Activated B cell treated with CpG ODN at 0.5 μM for 24 hours (primary cell): ENCODE data around the gene MARCO. TPM values are rescaled to one million over a fixed set of nuclear protein-coding genes. Genes with fewer than 3 reads are reported as not detected.
"Not testable (repeated sequence)": the region's sequence is repeated elsewhere in the genome, so short reads cannot be mapped to it uniquely, and the experiment has no call there.

Experiments
- ATAC-seq: fragments of 200-7000 bp; cut with Tn5 transposase; one replicate; pipeline ENCODE4 v1.10.0; 2021; ENCODE audit warnings: low read depth, mild to moderate bottlenecking, moderate library complexity
- CTCF ChIA-PET: fragments of 350-600 bp; sonication (Branson Sonifier 250); formaldehyde crosslinking; loops from one replicate; lab custom pipeline; 2021; ENCODE audit warnings: antibody characterized with exemption; lab: Charles Lee
- POLR2A ChIA-PET: fragments of 350-600 bp; sonication (Branson Sonifier 250); formaldehyde crosslinking; loops from one replicate; lab custom pipeline; 2021; ENCODE audit warnings: antibody characterized with exemption; lab: Charles Lee
- DNase-seq: peaks from one replicate; pipeline ENCODE4 v3.0.0; 2022
- H3K27ac Mint-ChIP-seq: one replicate; pipeline ENCODE4 v1.8.0; 2020; ENCODE audit warnings: mixed read lengths
- H3K27me3 Mint-ChIP-seq: one replicate; pipeline ENCODE4 v1.8.0; 2021; ENCODE audit warnings: mixed read lengths
- H3K36me3 Mint-ChIP-seq: one replicate; pipeline ENCODE4 v1.8.0; 2021; ENCODE audit warnings: low read depth, mixed read lengths
- H3K4me1 Mint-ChIP-seq: one replicate; pipeline ENCODE4 v1.8.0; 2021; ENCODE audit warnings: mixed read lengths
- H3K4me3 Mint-ChIP-seq: one replicate; pipeline ENCODE4 v1.8.0; 2020; ENCODE audit warnings: mild to moderate bottlenecking, mixed read lengths
- H3K9me3 Mint-ChIP-seq: one replicate; pipeline ENCODE4 v1.8.0; 2020; ENCODE audit warnings: mixed read lengths
- intact Hi-C: fragments of 100-400 bp; cut with micrococcal nuclease; formaldehyde crosslinking; loops from one replicate; pipeline ENCODE4 v1.15.1; 2024
- total RNA-seq: library from RNA; stranded (reverse); gene quantifications from 2 replicates; pipeline ENCODE4 v1.2.3, GENCODE V29; 2022
- TF ChIP-seq, protein P1 (sequence below): fragments of 200-600 bp; IDR thresholded peaks from one replicate; pipeline ENCODE4 v1.8.0; 2022; ENCODE audit warnings: antibody characterized with exemption, mild to moderate bottlenecking

The MARCO gene
- total RNA-seq, 1 donor from 2014 or later = not detected

GRCh38 chr2:119025762-119026351 lies 83.9 kb downstream of the MARCO start:
- CTCF ChIA-PET = no interaction called here
- no peak for DNase-seq

DNA sequence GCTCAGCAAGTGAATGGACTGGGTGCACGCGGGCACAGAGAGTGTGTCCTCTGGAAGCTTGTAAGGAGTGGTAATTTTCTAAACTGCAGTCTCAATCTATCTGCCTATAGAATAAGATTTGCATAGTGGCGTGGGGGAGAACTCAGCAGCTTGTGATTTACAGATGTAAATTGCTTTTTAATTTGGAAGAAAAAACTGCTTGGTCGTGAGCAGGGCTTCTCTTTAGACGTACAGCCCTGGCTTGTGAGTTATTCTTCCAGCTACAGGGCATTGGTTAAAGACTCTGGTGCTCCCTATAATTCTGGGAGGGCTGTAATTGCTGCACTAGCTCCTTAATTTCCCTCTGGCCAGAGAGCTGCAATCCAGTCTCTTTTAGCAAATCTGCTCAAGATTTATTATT lies 84.9 kb downstream of the MARCO start:
- CTCF ChIA-PET = no interaction called here
- H3K27ac Mint-ChIP-seq = no peak overlapping the region
- intact Hi-C loops = no loop called here
- ATAC-seq (no peak), DNase-seq (no peak)
- POLR2A ChIA-PET = no interaction called here
- H3K4me1 Mint-ChIP-seq = no peaks in the 10 kb centered on the region
- TF ChIP-seq, protein P1, sequence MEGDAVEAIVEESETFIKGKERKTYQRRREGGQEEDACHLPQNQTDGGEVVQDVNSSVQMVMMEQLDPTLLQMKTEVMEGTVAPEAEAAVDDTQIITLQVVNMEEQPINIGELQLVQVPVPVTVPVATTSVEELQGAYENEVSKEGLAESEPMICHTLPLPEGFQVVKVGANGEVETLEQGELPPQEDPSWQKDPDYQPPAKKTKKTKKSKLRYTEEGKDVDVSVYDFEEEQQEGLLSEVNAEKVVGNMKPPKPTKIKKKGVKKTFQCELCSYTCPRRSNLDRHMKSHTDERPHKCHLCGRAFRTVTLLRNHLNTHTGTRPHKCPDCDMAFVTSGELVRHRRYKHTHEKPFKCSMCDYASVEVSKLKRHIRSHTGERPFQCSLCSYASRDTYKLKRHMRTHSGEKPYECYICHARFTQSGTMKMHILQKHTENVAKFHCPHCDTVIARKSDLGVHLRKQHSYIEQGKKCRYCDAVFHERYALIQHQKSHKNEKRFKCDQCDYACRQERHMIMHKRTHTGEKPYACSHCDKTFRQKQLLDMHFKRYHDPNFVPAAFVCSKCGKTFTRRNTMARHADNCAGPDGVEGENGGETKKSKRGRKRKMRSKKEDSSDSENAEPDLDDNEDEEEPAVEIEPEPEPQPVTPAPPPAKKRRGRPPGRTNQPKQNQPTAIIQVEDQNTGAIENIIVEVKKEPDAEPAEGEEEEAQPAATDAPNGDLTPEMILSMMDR = no peak
- no peak overlapping the region for H3K4me3 Mint-ChIP-seq
- H3K36me3 Mint-ChIP-seq = no peaks in the 10 kb centered on the region
- H3K27me3 Mint-ChIP-seq = peaks cover 4% of the 10 kb centered on the region
- H3K9me3 Mint-ChIP-seq = no peaks in the 10 kb centered on the region

More at GRCh38 chr2:119025762-119026351, 83.9 kb downstream of the MARCO start:
- POLR2A ChIA-PET = no interaction called here
- H3K9me3 Mint-ChIP-seq = no peaks in the 10 kb centered on the region
- H3K27me3 Mint-ChIP-seq = peaks cover 4% of the 10 kb centered on the region
- intact Hi-C loops = no loop called here
- no peak overlapping the region for H3K27ac Mint-ChIP-seq
- ATAC-seq = no peak
- H3K4me3 Mint-ChIP-seq = no peak overlapping the region
- TF ChIP-seq, protein P1 = no peak
- no peaks in the 10 kb centered on the region for H3K36me3 Mint-ChIP-seq
- H3K4me1 Mint-ChIP-seq = no peaks in the 10 kb centered on the region

GRCh38 chr2:119028327-119029174 lies 86.6 kb downstream of the MARCO start:
- H3K4me3 Mint-ChIP-seq = no peak overlapping the region
- no peak overlapping the region for H3K27ac Mint-ChIP-seq
- H3K27me3 Mint-ChIP-seq = peaks cover 4% of the 10 kb centered on the region
- H3K9me3 Mint-ChIP-seq = peaks cover 1% of the 10 kb centered on the region
- intact Hi-C loops = no loop called here
- POLR2A ChIA-PET = no interaction called here
- no peaks in the 10 kb centered on the region for H3K4me1 Mint-ChIP-seq
- DNase-seq (no peak), ATAC-seq (no peak)
- CTCF ChIA-PET = no interaction called here
- no peaks in the 10 kb centered on the region for H3K36me3 Mint-ChIP-seq
- TF ChIP-seq, protein P1 = no peak

- ATAC-seq = no peak
- H3K4me1 Mint-ChIP-seq = no peaks in the 10 kb centered on the region
- POLR2A ChIA-PET = no interaction called here
- peaks cover 7% of the 10 kb centered on the region for H3K9me3 Mint-ChIP-seq
- H3K36me3 Mint-ChIP-seq = no peaks in the 10 kb centered on the region
- DNase-seq = no peak
- no peak overlapping the region for H3K4me3 Mint-ChIP-seq
- no peak overlapping the region for H3K27ac Mint-ChIP-seq
- peaks cover 4% of the 10 kb centered on the region for H3K27me3 Mint-ChIP-seq
- intact Hi-C loops = no loop called here
- CTCF ChIA-PET = no interaction called here
- TF ChIP-seq, protein P1 = no peak
Observed at GRCh38 chr2:119029297-119029696, 87.3 kb downstream of the MARCO start.

DNA sequence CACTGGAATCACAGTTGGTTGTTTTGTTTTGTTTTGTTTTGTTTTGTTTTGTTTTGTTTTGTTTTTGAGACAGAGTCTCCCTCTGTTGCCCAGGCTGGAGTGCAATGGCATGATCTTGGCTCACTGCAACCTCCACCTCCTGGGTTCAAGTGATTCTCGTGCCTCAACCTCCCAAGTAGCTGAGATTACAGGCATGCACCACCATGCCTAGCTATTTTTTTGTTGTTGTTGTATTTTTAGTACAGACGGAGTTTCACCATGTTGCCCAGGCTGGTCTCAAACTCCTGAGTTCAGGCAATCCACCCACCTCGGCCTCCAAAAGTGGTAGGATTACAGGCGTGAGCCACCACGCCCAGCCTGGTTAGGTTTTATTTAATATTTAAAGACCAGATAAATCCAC lies 95.9 kb downstream of the MARCO start:
- H3K4me1 Mint-ChIP-seq, POLR2A ChIA-PET, DNase-seq, H3K27ac Mint-ChIP-seq, H3K27me3 Mint-ChIP-seq, intact Hi-C loops, H3K36me3 Mint-ChIP-seq, H3K4me3 Mint-ChIP-seq, ATAC-seq, CTCF ChIA-PET: not testable (repeated sequence)
- peaks cover 17% of the 10 kb centered on the region for H3K9me3 Mint-ChIP-seq
